SU-DHL-6 (cell line): ENCODE results near the gene EFL1.

Source experiments
- CTCF ChIP-seq: fragments of 200-600 bp; sonication (generic); IDR thresholded peaks from one replicate; pipeline ENCODE4 v1.5.1; 2017; ENCODE audit warnings: antibody characterized with exemption, mild to moderate bottlenecking, low read length, moderate library complexity; ENCODE audit not compliant: insufficient read depth, poor library complexity, severe bottlenecking
- EZH2phosphoT487 ChIP-seq: fragments of 200-600 bp; sonication (generic), shearing (Covaris generic); conservative IDR thresholded peaks from 2 replicates; pipeline ENCODE4 v1.6.1; 2018; ENCODE audit warnings: mild to moderate bottlenecking, antibody characterized with exemption, low read length, moderate library complexity, mixed read lengths

GRCh38 chr15:82275410-82275809 is 12.9 kb upstream of the EFL1 start:
- TF ChIP-seq CTCF: no peak
- no peak for TF ChIP-seq EZH2phosphoT487
